Posterior vena cava (tissue), 2 donors: ENCODE results near the gene SMIM5. TPM values are rescaled to one million over a fixed set of nuclear protein-coding genes. Genes with fewer than 3 reads are reported as not detected.
A peak's percentile ranks its signal among the peaks of the same experiment; 100 is the strongest.
"Not testable (repeated sequence)": the region's sequence is repeated elsewhere in the genome, so short reads cannot be mapped to it uniquely, and the experiment has no call there.

ENCODE experiments used
- DNase-seq: peaks from one replicate; pipeline ENCODE4 v3.0.0-alpha.2; 2020; ENCODE audit warnings: low spot score
- intact Hi-C, 2 donors: fragments of 100-400 bp; cut with DNase I; formaldehyde crosslinking; loops; one replicate each; pipeline versions ENCODE4 v1.14.1 to v1.14.2; 2022 to 2023
- total RNA-seq, 2 donors: library from RNA; stranded (reverse); fragmentation: NEBNext Ultra II Directional; extraction: Animal tissue kit (Norgen Biotek cat#: 25700); gene quantifications; one replicate each; pipeline ENCODE4 v1.2.1, GENCODE V29; 2021
- donor health status: DM: yes; HTN: yes; CAD: no.
- donor health status: DM: yes; HTN: yes; CAD: no.

Gene SMIM5
- total RNA-seq, 2 donors from 2014 or later = 0.38 to 0.97 TPM

- no peak for DNase-seq
- intact Hi-C loops = loop anchor here (2.0 to 5.0 kb wide), 2 partner anchors 112 to 114 kb away; no protein-coding TSS in a partner anchor
Observed at GRCh38 chr17:75634754-75635609, 1.7 kb downstream of the SMIM5 start.

GRCh38 chr17:75635610-75636202 is 2.5 kb downstream of the SMIM5 start:
- DNase-seq = no peak
- intact Hi-C loops = loop anchor here in 1 of 2 donors (2.0 kb wide), 1 partner anchor 113 kb away; no protein-coding TSS in a partner anchor

- intact Hi-C loops = no loop called here
- DNase-seq = no peak
Observed at GRCh38 chr17:75636381-75637142, 3.3 kb downstream of the SMIM5 start.

- DNase-seq = no peak
- intact Hi-C loops = no loop called here
Observed at GRCh38 chr17:75637143-75637538, 3.9 kb downstream of the SMIM5 start.

GRCh38 chr17:75637551-75637950 is 4.3 kb downstream of the SMIM5 start:
- intact Hi-C loops = no loop called here
- no peak for DNase-seq

GRCh38 chr17:75638039-75638438 is 4.8 kb downstream of the SMIM5 start:
- intact Hi-C loops, DNase-seq: not testable (repeated sequence)

- no peak for DNase-seq
- intact Hi-C loops = no loop called here
Observed at GRCh38 chr17:75638893-75639292, 5.7 kb downstream of the SMIM5 start.

- intact Hi-C loops = no loop called here
- DNase-seq = no peak
Observed at GRCh38 chr17:75639327-75639726, 6.1 kb downstream of the SMIM5 start.

- DNase-seq = no peak
- intact Hi-C loops = no loop called here
Observed at GRCh38 chr17:75639771-75640555, 6.7 kb downstream of the SMIM5 start.

- intact Hi-C loops = no loop called here
Observed at GRCh38 chr17:75640556-75641119, 7.4 kb downstream of the SMIM5 start.

GRCh38 chr17:75641343-75641742 is 8.1 kb downstream of the SMIM5 start:
- intact Hi-C loops = no loop called here
- no peak for DNase-seq

More at GRCh38 chr17:75640556-75641119, 7.4 kb downstream of the SMIM5 start:
- DNase-seq = no peak

- no peak for DNase-seq
- intact Hi-C loops = no loop called here
Observed at GRCh38 chr17:75642182-75642783, 9.0 kb downstream of the SMIM5 start.

- no peak for DNase-seq
- intact Hi-C loops = no loop called here
Observed at GRCh38 chr17:75642784-75643642, 9.8 kb downstream of the SMIM5 start.

GRCh38 chr17:75643643-75644017 is 10.4 kb downstream of the SMIM5 start:
- peak; percentile 58 for DNase-seq
- intact Hi-C loops = no loop called here

- intact Hi-C loops = no loop called here
Observed at GRCh38 chr17:75645501-75645888, 12.3 kb downstream of the SMIM5 start.

GRCh38 chr17:75645889-75646637 is 12.8 kb downstream of the SMIM5 start:
- intact Hi-C loops = no loop called here
- peak; percentile 88 for DNase-seq

More at GRCh38 chr17:75645501-75645888, 12.3 kb downstream of the SMIM5 start:
- DNase-seq = no peak

- DNase-seq = no peak
- intact Hi-C loops = no loop called here
Observed at GRCh38 chr17:75646638-75646992, 13.4 kb downstream of the SMIM5 start.
